ENCODE results near the gene APOBEC3C. TPM values are rescaled to one million over a fixed set of nuclear protein-coding genes. Genes with fewer than 3 reads are reported as not detected.
"Not testable (repeated sequence)": the region's sequence is repeated elsewhere in the genome, so short reads cannot be mapped to it uniquely, and the experiment has no call there.

APOBEC3C gene
- total RNA-seq (2014; rRNA removed; shearing (Covaris generic)), result 6.4 and 8.2 TPM in 2 replicates

DNA sequence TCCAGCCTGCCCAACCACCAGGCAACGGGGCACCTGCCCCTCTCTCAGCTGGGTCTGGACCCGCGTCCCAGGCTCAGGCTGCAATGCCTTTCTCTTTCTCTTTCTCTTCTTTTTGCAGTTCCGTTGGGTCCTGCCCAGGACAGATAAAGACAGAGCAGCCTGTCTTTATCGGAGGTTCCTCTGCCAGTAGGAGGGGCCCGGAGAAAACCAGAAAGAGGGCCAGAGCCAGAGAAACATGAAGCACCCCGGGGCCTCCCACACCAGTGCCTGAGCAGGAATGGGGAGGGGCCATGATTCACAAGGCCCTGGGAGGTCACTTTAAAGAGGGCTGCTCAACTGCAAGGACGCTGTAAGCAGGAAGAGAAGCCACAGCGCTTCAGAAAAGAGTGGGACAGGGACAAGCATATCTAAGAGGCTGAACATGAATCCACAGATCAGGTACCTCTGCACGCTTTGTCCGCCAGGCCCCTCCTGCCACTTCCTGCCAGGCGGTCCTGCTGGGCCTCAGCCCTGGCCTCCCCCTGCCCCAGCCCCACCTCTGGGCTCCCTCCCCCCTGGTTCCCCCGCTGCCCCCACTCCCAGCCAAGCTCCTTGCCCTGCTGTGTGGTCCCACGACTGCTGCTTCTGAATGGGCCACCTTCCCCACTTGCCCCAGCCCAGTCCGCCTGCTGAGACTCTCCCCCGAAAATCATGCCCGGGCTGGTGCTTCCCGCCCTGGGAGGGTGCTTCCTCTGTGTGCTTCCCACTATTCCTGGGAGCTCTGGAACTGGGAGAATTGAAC lies at the start of gene APOBEC3C:
TSS of gene APOBEC3C (plus strand) at position 316 of the 781 bp plus-strand sequence. CDS start at position 422, 106 bp downstream.
- peak; percentile 82 for DNase-seq (ENCODE audit: low spot score)

DNA sequence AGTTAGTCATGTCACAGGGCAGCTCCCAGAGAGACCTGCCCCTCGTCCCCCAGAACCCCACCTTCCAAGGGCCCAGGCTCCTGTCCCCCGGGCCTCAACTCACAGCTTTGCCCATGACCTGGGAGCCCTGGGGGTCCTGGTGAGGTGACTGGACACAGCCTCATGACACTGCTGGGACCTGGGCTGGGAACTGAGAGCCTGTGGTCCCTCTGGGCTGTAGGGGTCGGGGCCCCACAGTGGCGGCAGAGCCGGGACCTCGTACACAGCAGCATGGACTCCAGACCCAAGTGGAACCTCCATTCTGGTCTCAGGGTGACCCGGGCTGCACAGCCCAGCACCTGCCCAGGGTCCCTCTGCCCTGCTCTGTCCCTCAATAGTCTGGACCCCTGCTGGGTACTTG lies 49.8 kb upstream of the APOBEC3C start:
- no peak for DNase-seq (ENCODE audit: low spot score)

DNA sequence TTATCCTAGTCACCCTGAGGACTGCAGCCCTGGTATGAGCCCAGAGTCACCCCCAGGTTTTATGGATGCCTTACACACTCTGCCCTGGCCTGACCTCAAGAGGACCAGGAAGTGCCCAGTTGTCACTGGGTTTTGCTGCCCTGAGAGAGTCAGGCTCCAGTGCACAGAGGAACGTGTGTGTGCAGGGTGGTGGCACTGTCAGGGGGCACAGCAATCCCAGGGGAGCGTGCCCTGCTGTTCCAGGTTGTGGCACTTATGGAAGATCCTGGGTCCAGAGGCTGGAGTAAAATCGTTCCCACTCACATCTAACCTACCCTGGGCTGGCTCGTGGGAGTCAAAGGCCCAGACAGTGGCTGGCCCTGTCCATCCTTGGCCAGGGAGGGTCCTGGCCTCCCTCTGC lies 49.1 kb upstream of the APOBEC3C start:
- DNase-seq (ENCODE audit: low spot score), result no peak

DNA sequence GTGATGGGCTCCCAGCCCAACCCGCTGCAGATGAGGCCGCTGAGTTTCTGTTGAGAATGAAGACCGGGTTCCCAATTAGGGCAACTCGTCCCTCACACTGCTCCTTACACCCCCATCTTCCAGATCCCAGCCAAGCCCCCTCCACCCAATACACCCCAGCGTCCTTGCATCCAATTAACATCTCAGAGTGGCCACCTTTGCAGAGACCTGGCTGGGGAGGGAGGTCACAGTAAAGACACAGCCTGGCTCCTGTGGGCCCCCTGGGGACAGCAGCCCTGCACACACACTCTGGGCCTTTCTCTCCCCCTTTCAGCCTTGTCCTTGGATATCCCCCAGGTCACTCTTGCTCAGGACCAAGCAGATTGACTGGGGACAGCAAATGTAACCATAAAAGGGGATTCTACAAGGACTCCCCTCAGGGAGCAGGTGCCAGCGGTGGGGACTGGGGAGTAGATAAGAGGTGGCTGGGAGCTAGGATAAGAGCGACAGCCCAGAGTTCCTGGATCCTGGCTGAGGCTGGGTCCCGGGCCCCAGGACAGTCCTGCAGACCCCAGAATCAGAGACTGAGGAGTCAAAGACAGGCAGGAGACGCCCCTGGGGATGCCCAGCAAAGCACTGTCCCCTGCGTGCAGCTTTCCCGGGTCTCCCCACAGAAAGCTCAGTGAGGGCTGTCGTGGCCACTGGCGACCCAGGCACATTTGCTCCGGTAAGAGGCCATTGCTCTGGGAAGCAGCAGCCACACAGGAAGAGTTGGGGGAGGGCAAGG lies 48.3 kb upstream of the APOBEC3C start:
- DNase-seq (ENCODE audit: low spot score), result no peak

DNA sequence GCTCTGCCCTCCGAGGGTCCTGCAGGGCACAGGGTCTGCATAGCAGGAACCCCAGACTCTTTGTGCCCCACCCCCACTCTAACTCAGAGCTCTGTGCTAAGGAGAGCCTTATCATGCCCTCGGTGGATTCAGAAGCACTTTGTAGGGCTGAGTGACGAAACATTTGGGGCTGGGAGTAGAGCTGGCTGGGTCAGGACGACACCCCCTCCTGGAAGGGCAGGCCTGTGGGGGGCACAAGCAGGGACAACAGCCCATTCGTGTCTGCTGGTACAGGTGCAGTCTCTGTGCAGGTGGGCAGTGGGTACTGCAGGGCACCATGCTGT lies 47.7 kb upstream of the APOBEC3C start:
- no peak for DNase-seq (ENCODE audit: low spot score)

DNA sequence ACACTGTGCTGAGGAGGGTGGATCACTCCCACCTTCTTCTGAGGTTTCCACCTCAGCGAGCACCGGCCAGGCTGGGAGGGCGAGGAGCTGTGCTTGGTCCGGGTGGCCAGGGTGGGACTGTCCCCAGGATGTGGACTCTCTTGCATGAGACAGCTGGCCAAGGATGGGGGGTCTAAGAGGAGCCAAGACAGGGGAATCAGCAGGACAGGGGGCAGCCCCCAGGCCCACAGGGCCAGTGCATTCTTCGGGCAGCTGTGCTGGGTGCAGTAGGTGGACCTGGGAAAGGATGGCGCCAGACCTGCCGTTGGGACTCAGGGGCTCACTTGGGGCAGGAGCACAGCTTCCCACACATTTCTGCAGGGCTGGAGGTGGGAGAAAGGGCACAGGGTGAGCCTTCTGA lies 47.1 kb upstream of the APOBEC3C start:
- DNase-seq (ENCODE audit: low spot score), result no peak

DNA sequence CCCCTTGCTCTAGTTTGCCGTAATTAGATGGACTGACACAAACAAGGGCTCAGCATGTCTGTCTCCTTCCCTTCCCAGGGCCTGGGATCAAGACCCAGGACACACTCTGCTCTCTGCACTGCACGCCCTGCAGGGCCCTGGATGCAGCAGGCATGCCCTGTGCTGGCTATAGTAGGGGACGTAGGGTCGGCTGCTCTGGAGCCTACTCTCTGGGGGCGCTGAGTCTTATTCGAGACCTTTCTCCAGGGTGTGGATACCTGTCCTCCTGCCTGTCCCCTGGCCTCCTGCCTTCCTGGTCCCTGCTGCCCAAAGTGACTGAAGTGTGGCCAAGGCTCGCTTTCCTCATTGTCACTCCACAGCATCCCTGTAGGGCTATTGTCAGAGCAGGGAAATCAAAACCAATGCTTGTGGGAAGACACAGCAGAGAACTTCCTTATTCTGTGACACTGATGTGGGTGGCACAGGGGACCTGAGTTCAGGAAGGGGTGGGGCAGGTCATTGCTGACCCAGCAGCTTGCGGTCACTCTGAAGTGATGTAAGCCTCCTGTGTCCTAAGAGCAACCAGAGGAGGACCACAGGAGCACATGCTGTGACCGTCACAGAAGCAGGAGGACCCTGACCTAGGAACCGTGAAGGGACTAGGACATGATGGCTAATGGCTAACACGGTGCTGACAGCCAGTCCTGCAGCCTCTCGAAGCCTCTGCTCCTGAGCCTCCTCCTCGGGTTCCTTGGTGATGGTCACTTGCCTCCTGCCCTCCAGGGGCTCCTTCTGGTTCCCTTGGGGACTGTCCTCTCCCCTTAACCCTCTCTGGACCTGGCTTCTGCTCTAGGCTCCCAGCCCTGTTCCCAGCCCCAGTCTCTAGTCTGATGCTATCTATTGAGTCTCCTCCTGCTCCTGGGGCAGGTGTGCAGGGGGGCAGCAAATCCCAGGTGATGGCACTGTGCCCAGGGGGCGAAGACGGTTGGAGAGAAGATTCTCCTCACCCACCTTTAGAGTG lies 46.3 kb upstream of the APOBEC3C start:
- DNase-seq (ENCODE audit: low spot score), result no peak

DNA sequence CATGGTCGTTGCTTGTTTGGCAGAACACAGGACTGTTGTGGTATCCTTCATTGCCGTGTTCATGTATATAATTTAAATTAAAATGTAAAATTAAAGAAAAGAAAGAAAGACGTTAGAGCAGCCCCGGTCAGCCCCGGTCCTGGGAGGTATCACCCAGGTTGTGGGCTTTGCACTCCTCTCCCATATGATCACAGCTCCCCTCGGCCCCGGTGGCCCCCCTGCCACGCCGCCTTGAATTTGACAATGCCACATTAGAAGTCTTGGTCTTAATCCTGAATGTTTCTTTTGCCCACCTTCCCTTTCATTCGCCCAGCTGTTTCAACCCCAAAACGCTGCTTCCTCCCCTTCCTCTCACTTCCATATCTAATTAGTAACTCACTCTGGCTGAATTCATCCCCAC lies 45.3 kb upstream of the APOBEC3C start:
- no peak for DNase-seq (ENCODE audit: low spot score)

DNA sequence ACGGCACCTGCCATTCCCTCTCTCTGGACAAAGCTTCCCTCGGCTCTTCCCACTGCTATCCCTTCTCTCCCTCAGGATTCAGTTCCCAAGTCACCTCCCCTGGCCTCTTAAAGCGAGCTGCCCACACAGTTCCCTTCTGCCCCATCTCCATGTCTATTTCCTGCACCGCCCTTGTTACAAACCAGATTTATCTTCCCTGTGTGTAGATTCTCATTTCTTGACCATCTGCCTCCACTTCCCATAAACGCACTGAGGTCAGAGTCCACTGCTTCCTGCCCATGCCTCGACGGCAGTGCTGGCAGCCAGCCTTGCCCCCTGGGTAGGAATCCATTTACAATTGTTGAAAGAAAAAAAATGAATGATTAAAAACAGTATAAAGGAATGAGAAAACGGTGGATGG lies 43.5 kb upstream of the APOBEC3C start:
- no peak for DNase-seq (ENCODE audit: low spot score)

DNA sequence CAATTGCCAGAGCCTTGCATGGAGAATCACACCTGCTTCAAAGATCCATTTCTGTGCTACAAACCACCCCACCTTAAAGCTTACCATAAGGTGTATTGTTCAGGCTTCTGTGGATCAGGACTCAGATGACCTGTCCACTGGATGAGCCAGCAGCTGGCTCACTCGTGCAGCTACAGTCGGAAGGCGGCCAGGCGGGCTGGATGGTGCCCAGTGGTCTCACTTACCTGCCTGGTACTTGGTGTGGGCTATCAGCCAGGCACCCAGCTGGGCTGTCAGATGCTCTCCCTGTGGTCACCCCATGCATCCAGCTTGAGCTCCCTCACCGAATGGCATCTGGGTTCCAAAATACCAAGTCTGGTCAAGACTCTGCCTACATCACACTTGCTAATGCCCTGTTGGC lies 42.9 kb upstream of the APOBEC3C start:
- no peak for DNase-seq (ENCODE audit: low spot score)

DNA sequence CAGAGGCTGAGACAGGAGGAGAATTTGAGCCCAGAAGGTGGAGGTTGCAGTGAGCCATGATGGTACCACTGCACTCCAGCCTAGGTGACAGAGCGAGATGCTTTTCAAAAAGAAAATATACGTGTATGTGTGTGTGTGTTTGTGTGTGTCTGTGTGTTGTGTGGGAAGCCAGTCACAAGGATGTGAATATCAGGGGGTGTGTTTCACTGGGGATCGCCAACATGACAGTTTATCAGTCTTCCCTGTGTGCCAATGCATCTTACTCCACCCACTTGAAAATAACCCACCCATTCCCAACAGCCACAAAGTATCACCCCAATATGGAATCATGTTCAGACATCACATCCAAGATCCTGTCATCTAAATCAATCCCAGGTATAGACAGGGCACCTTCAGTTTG lies 42.3 kb upstream of the APOBEC3C start:
- DNase-seq (ENCODE audit: low spot score), result no peak

DNA sequence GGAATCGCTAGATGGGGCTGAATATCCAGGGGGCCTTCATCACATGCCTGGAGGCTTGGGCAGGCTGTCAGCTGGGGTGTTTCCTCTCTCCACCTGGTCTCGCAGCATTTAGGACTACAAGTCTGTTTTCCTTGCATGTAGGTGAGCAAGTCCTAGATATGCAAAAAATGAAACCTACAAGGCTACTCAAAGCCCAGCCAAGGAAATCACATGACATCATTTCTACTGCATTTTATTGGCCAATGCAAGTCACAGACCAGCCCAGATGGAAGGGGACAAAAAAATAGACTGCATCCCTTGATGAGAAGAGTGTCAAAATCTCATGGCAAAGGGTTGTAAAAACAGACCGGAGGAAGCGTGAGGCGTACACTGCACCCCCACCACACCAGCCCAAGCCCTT lies 41.5 kb upstream of the APOBEC3C start:
- no peak for DNase-seq (ENCODE audit: low spot score)

DNA sequence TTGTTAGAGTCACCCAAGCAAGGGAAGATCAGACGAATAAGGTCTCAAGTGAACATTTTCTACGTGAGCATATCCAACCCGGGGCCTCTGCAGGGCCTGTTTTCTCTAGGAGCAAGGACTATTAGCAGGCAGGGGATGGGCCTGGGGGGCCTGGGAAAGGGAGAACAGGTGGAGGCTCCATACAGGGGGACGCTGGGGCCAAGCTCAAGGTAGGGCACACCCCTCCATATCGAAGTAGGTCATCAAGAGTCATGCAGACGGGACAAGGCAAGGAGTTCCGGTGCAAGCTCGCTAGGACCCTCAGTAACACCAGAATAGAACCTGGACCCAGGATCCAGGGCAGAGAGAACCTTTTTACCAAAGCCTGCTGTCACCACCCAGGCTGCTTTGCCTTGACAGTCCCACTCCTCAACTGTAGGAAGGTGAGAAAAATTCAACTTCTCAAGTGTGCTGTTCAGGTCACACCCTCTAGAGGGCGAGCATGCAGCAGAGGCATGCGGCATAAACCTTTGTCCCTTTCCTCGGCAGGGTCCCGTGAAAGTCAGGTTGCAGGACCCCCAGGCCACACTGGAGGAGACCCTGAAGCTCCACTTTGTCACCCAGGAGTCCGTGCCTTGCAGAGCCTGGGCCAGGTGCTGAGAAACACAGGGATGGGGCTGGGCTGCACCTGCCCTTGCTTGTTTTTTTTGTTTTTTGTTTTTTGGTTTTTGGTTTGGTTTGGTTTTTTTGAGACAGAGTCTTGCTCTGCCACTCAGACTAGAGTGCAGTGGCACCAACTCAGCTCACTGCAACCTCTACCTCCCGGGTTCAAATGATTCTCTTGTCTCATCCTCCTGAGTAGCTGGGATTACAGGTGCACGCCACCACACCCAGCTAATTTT lies 40.5 kb upstream of the APOBEC3C start:
- DNase-seq (ENCODE audit: low spot score), result no peak

DNA sequence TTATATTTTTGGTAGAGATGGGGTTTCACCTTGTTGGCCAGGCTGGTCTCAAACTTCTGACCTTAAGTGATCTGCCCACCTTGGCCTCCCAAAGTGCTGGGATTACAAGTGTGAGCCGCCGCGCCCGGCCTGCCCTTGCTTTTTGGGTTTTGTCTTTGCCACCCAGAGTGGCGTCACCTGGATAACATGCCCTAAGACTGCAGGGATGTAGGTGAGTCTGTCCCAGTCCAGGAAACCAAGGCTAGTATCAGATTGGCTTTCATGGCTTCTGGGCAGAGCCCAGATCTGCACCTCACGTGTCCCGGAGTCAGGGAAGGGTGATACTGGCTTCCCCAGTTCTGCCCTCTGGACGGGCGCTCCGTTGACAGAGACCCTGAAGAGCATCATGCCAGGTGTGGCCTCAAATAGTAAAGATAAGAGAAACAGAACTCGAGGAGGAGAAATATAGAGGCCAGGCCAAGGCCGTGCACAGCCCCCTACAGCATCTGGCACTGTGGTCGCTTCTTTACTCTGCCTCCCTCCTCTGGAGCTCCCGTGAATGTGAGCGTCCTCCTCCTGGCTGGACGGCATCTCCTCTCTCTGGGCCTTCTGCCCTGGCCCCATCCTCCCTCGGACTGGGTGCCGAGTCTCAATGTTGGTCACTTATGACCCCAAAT lies 39.8 kb upstream of the APOBEC3C start:
- DNase-seq (ENCODE audit: low spot score), result no peak

DNA sequence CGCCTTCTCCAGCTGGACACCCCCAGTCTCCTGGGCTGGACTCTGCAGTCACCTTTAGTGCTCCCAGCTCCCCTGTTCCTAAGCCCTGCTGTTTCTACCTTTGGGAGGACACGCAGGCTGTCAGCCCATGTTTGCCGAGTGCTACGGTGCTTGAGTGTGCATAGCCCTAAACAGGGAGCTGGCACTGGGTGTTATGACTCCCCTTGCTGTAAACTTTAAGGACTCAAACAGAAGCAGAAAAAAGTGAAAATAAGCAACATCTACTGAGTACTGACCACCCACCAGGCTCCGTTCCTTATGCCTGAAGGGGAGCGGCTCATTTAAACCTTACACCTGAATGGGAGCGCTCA lies 39.3 kb upstream of the APOBEC3C start:
- no peak for DNase-seq (ENCODE audit: low spot score)

DNA sequence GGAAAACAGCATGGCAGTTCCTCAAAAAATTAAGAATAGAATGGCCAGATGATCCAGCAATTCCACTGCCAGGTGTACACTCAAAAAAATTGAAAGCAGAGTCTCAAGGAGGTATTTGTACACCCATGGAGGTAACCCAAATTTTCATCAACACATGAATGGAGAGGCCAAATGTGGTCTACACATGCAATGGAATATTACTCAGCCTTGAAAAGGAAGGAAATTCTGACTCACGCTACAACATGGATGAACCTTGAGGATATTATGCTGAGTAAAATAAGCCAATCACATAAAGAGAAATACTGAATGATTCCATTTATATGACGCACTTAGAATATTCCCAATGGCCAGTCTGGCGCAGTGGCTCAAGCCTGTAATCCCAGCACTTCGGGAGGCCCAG lies 36.8 kb upstream of the APOBEC3C start:
- DNase-seq (ENCODE audit: low spot score), result not testable (repeated sequence)

DNA sequence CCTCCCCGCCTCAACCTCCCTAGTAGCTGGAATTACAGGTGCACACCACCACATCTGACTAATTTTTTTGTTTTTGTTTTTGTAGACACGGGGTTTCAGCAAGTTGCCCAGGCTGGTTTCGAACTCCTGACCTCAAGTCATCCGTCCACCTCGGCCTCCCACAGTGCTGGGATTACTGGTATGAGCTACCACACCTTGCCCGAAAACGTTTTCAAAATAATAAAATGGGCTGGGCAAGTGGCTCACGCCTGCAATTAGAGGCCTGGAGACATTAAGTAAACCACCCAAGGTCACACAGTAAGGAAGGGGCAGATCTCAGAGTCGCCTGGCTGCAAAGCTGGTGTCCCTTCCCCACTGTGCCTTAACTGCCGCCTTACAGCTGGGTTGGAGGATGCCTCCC lies 33.5 kb upstream of the APOBEC3C start:
- not testable (repeated sequence) for DNase-seq (ENCODE audit: low spot score)

DNA sequence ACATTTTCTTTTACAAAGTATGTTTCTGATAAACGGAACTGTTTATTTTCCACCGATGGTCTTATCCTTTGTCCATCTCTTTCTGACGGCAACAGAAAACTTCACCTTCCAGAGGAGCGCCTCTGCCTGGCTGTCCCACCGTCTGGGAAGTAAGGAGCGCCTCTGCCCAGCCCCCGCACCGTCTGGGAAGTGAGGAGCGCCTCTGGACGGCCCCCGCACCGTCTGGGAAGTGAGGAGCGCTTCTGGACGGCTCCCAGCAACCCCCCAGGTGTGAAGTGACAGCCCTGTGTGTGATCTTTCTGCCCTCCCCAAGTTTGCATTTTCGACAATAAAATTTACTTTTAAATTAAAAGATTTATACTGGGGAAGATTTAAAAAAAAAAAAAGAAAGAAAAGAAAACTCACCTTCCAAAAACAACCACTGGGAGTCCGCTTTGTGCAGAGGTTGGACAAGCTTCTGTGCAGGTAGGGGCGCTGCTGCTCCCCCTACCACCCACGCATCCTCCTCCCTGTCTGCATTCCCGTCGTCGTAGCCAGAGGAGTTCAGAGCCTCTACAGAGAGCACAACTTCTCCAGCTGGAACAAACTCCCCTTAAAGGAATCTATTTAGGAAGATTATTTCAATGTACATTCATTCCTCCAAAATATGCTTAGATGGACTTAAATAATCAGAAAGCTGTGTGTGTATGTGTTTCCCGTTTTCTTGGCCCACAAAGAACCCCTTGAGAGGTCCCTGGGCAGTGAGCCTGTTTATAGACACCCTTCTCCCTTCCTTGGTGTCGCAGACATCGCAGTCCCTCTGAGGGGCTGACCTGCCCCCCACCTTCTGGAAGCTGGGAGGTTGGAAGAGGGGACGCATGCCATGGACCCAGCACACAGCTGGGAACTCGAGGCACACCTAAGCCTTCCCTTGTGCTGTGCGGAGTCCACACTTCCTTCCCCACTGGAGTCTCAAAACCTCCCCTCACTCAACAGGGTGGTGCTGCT lies 32.8 kb upstream of the APOBEC3C start:
- DNase-seq (ENCODE audit: low spot score), result no peak
